Skin of body (tissue), 2 donors: Measurements from ENCODE around the gene NCBP3. TPM values are rescaled to one million over a fixed set of nuclear protein-coding genes. Genes with fewer than 3 reads are reported as not detected.
"Not testable (repeated sequence)": the region's sequence is repeated elsewhere in the genome, so short reads cannot be mapped to it uniquely, and the experiment has no call there.

ENCODE experiments used
- DNase-seq: peaks from one replicate; lab custom pipeline; 2025; lab: John Stamatoyannopoulos, UW
- total RNA-seq: library from RNA; depleted of rRNA; stranded (reverse); fragments of >200 nt; gene quantifications from one replicate; pipeline ENCODE4 v1.2.3, GENCODE V29; 2014

The NCBP3 gene
- total RNA-seq, 1 donor from 2014 or later = 30.3 TPM

DNA sequence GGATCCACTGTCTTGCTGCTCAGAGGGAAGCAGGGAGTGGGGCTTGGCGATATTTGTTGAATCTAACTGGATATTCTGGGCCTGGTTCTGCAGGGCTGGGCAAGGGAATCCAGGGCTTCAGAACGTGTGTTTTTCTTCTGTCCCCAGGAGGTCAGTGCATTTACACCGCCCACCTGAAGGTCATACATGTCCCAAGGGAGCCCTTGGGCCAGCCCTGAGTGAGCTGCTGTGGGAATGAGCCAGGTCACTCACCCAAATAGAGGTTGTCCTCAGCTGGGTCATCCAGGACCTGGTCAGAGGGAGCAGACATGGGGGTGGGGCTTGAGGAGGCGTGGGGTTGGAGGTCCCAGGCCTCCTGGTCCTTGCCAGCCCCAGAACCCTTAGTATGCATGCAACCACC lies 36.2 kb upstream of the NCBP3 start:
- DNase-seq = no peak

- DNase-seq = no peak
These were observed 34.9 kb upstream of the NCBP3 start for GRCh38 chr17:3880983-3881382.

- DNase-seq = no peak
These were observed 33.8 kb upstream of the NCBP3 start for GRCh38 chr17:3879591-3880417.

DNA sequence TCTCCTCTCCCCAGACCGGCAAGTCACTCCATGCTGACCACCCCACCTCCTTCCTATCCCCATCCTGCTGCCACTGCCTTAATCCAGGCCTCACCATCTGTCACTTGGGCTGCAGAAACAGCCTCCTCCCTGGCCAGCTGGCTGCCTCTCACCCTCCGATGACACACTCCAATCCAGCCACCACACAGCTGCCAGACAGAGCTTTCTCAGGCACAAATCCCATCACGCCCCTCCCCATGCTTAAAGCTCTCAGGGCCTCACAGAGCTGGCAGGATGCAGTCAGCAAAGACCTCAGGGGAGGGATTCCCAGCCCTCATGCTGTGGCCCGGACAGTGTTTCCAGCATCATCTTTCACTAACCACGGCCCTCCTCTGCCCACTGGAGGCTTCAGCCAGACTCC lies 33.1 kb upstream of the NCBP3 start:
- peak; percentile 78 for DNase-seq

- no peak for DNase-seq
These were observed 31.2 kb upstream of the NCBP3 start for GRCh38 chr17:3877220-3877619.

GRCh38 chr17:3875317-3875716 lies 29.3 kb upstream of the NCBP3 start:
- no peak for DNase-seq

GRCh38 chr17:3873862-3874261 lies 27.8 kb upstream of the NCBP3 start:
- no peak for DNase-seq

DNA sequence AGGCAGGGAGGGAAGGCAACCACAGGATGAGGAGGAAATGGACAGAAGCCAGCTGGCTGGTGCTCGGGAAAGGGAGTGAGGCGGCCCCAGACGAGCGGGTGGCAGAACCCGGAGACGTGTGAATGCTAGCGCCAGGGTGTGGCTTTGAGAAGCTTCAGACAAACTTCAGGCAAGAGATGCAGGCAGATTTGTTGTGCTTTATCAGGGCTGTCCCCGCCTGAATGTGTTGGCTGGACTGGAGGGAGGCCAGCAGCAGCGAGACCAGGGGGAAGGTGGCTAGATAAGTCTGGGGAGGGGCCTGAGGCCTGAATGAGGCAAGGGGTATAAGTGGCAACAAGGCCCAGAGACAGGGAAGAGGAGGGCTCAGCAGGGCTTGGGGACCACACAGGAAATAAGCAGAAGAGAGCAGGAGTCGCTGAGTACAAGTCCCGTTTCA lies 24.8 kb upstream of the NCBP3 start:
- no peak for DNase-seq

GRCh38 chr17:3867606-3868005 lies 21.6 kb upstream of the NCBP3 start:
- DNase-seq = no peak

- DNase-seq = no peak
These were observed 21.1 kb upstream of the NCBP3 start for GRCh38 chr17:3867106-3867505.

GRCh38 chr17:3866276-3866675 lies 20.2 kb upstream of the NCBP3 start:
- no peak for DNase-seq

- DNase-seq = no peak
These were observed 19.1 kb upstream of the NCBP3 start for GRCh38 chr17:3865176-3865575.

DNA sequence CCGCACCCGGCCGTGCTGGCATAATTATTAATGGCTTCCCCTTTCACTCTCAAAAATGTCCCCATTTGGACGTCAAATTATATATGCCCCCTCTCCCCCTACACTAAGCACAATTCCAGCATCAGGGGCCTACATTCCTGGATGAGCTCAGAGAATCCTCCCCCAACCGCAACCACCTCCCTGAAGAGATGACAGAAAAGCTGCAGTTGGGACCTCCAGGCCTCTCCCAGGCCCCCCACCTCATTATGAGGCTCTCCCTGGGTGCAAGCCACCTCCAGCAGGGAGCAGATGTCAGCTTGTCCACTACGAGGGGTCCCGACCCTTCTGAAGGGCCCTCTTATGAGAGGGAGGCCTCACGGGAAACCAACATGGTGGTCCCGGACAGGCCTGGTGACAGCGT lies 18.5 kb upstream of the NCBP3 start:
- no peak for DNase-seq

DNA sequence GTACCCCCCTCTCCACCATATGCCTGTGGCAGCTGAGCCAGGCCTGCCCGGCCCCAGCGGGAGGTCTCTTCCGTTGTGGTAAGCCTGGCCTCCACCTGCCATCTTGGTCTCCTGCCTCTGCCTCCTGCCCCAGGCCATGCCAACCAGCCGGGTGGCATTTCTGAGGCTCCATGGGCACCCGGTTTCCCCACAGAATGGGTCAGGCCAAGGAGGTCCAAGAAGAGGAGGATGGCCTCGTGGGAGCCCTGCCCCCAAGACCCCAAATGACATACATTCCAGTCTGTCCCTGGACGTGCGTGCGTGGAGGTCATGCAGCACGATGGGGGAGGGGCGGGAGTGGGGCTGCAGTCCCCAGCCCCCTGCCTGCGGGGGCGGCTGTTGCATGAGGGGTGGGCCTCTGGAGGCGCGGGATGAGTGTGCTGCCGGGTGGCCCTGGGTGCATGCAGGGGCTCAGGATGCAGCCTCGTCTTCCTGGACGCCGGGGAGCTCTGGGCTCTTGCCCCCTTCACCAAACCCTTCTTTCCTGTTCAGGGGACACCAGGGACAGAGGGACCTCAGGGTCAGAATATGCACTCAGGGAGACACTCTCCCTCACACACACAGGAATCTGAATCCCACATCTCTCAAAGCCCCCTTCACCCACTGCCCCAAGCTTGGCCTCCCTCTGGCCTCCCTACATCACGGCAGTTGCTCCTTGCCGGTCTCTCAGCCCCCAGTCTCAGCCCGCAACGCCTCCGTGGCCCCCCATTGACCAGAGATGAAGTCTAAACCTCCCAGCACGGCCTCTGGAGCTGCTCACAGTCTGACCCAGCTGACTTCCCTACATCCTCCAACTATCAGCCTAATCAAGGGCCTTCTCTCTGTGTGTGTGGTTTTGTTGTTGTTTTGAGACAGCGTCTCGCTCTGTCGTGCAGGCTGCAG lies 16.0 kb upstream of the NCBP3 start:
- no peak for DNase-seq

- DNase-seq = no peak
These were observed 15.1 kb upstream of the NCBP3 start for GRCh38 chr17:3860939-3861700.

DNA sequence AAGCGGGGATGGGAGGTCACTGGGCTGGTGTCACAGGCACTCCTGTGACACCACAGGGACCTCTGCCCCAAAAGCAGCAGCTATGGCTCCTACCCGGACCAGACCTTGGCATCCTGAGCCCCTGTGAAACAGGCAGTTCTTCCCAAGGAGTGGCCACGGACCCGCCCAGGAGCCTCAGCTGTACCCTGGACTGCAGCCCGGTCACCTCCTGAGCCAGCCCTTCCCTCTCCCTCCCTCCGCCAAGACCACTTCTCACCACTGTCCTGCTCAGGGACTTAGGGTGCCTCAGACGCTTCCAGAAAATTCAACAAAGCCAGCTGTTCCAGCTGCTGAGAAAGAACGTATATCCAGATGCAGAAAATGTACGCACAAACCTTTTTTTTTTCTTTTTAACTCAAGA lies 13.9 kb upstream of the NCBP3 start:
- DNase-seq = no peak

GRCh38 chr17:3857261-3858105 lies 11.4 kb upstream of the NCBP3 start:
- no peak for DNase-seq

DNA sequence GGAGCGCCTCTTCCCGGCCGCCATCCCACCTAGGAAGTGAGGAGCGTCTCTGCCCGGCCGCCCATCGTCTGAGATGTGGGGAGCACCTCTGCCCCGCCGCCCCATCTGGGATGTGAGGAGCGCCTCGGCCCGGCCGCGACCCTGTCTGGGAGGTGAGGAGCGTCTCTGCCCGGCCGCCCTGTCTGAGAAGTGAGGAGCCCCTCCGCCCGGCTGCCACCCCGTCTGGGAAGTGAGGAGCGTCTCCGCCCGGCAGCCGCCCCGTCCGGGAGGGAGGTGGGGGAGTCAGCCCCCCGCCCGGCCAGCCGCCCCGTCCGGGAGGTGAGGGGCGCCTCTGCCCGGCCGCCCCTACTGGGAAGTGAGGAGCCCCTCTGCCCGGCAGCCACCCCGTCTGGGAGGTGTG lies 8.2 kb upstream of the NCBP3 start:
- not testable (repeated sequence) for DNase-seq

DNA sequence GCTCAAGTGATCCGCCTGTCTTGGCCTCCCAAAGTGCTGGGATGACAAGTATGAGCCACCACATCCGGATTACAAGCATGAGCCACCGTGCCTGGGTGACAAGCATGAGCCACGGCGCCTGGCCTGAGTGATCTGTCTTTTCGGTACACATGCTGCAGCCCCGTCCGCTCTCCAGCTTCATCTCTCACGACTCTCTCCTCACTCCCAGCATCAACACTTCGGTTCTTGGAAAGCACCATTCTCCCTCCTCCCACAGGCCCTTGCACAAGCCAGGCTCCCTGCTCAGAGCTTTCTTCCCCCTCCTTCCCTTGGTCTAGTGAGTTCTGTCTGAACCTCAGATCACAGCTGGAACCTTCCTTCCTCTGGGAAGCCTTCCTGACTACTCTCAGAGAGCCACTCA lies 6.5 kb upstream of the NCBP3 start:
- no peak for DNase-seq

- DNase-seq = no peak
These were observed 5.5 kb upstream of the NCBP3 start for GRCh38 chr17:3851461-3852100.
